Urothelium cell line (cell line): ENCODE results near the gene ATXN1.

ENCODE experiments used
- DNase-seq: peaks from one replicate; pipeline ENCODE4 v3.0.0; 2011; ENCODE audit warnings: low spot score, mixed read lengths
- FAIRE-seq: peaks from 2 replicates; lab custom pipeline; 2011; peaks lifted over from hg19 to GRCh38; lab: Jason Lieb, UNC

Gene ATXN1

DNA sequence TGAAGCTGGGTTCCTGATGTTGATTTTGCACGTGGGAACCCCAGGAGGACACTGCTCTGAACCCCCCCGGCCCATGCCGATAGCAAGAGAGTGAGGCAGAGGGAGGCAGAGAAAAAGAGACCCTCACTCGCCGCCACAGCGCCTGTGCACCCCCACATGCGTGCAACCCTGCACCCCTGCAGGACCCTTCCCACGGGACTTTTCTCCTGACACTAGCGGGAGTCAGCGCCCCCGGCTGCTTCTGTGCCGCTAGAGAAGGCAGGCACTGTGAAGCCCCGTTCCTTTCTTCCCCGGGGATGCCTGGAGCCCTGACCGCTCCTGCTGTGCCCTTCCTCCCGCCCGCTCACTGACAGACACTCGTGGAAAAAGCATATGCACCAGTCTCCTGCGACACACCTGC, 455.5 kb downstream of the ATXN1 start:
- DNase-seq (no peak), FAIRE-seq (no peak)

DNA sequence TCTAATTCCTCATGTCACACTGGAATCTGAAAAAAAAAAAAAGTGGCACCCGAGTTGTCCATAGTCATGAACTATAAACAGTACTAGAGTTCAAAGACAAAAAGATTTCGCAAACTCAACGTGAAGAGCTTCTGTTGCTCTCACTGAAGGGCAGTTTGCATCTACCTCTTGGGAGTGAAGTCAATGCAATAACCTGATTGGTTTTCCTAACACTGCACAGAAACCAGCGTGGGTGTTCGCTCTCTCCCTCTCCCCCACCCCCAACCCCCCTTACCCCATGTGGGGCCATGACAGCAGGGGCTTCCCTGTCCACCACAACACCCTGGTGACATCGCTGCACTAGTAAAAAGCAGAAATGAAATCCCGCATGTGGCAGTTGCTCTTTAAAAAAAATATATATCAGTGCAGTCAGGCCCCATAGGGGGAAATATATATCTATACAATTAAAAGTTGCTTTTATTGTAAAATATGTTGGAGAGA, 456.0 kb downstream of the ATXN1 start:
- FAIRE-seq (no peak), DNase-seq (no peak)

DNA sequence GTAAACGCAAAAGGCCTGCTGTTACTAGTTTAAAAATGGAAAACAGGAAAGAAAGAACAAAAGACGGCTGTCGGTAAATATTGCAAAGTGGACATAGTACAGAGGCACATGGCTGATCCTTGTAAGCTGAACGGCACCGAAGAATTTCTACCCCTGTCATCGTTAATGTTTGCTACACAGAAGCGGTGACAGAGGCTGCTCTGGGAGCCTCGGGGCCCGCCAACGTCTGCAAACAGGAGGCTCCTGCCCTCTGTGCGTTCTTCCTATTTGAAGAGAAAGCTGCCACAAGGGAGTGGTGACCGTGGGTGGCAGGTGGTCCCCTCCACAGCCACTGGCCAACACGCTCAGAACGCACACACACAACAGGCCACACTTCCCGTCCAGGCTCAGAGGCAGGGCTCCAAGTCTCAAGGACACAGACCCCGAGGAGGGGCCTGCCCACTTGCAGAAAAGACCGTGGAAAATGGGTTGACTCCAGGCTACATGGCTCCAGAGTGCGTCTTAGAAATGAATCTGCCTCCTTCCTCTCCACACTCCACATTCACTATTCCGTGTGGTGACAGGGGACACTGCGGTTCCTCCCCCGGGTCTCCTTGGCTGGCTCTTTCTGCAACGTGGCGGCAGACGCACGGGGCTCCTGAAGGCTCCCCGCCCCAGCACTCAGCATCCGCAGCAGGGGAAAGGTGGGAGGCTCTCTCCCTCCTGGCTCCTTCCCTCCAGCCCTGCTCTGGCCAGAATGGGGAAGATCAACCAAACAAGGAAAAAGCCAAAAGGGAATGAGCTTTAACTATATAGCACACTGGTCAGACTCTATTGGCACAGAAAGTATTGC, 458.3 kb downstream of the ATXN1 start:
- DNase-seq (no peak), FAIRE-seq (no peak)

- DNase-seq: no peak
- FAIRE-seq: no peak
These were observed 459.7 kb downstream of the ATXN1 start for GRCh38 chr6:16301511-16301910.

DNA sequence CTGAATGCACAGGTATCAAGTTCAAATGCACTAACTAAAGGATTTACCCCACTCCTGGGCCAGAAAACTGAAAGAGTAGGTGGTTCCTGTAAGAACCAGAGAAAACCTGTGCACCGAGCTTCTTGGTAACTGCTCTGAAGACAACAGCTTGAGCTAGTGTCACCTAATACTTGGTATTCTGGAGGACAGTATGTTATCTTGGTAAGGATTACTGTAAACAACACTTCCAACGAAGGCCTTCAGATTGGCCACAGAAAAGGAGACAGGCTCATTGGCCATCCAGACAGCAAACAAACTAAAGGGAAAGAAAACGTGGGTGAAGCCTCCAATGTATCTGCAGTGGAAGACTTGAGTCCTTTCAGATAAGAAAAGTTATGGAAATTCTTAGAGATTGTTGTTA, 461.4 kb downstream of the ATXN1 start:
- DNase-seq (no peak), FAIRE-seq (no peak)

GRCh38 chr6:16296061-16296670, 465.1 kb downstream of the ATXN1 start:
- DNase-seq (no peak), FAIRE-seq (no peak)

DNA sequence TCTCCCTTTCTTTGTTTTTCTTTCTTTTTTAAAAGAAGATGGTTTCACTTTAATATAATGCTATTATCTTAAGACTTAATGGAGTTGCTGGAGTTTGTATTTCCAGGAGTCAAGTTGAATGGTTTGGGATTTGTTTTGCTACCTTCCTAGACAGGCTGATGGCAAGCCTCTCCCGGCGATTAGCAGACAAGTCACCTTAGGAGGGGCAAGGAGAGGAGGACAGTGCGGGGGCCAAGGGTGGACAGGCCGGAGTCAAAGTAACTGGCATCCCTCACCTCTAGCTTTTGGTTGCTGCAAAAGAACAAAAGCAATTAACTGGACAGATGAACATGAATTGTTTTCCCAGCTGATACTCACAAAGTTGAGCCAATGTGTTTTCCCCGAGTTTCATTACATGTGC, 465.8 kb downstream of the ATXN1 start:
- FAIRE-seq: no peak

GRCh38 chr6:16295060-16295459, 466.2 kb downstream of the ATXN1 start:
- FAIRE-seq (no peak), DNase-seq (no peak)

More for the DNA sequence above, 465.8 kb downstream of the ATXN1 start:
- DNase-seq: no peak

DNA sequence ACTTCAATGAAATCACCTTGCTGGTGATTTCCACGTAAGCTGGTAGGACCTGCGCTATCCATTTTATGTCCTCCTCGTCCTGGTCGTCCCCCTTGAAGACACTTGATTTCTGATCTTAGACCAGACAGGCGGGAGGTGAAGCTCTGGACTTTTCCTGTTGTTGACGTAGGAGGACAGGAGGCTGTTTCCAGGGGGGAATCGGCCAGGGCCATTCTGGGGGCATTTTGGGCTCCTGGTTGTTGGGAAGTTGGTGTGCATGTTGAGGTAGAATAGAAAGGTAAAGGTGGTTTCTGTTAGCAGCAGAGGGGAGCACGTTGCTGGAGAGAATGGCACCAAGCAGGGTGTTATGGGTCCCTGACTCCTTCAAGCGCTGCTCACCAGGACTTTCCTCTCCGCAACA, 466.9 kb downstream of the ATXN1 start:
- DNase-seq (no peak), FAIRE-seq (no peak)

GRCh38 chr6:16292942-16293341, 468.3 kb downstream of the ATXN1 start:
- no peak for FAIRE-seq
- no peak for DNase-seq

DNA sequence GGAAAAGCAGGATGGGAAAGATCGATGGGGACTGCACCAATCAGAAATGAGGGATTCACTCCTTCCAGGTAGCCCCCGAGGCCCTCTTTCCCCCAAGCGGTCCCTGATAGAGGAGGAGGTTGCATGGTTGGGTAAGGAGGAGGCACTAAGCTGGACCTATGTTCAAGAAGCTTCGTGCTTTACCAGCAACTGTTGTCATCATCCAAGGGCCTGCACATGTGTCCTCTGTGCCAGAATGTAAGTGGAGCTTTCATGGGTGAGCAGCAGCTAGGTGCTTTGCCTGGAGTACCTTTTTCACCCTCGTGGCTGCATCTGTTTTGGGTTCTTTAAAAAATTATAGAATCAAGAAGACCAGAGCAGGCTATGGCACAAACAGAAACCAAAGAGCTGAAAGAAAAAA, 468.8 kb downstream of the ATXN1 start:
- no peak for FAIRE-seq

GRCh38 chr6:16291739-16292138, 469.5 kb downstream of the ATXN1 start:
- no peak for DNase-seq
- no peak for FAIRE-seq

More for the DNA sequence above, 468.8 kb downstream of the ATXN1 start:
- DNase-seq: no peak

- no peak for DNase-seq
- no peak for FAIRE-seq
These were observed 473.1 kb downstream of the ATXN1 start for GRCh38 chr6:16288163-16288562.

- no peak for FAIRE-seq
These were observed 475.1 kb downstream of the ATXN1 start for GRCh38 chr6:16286151-16286522.

DNA sequence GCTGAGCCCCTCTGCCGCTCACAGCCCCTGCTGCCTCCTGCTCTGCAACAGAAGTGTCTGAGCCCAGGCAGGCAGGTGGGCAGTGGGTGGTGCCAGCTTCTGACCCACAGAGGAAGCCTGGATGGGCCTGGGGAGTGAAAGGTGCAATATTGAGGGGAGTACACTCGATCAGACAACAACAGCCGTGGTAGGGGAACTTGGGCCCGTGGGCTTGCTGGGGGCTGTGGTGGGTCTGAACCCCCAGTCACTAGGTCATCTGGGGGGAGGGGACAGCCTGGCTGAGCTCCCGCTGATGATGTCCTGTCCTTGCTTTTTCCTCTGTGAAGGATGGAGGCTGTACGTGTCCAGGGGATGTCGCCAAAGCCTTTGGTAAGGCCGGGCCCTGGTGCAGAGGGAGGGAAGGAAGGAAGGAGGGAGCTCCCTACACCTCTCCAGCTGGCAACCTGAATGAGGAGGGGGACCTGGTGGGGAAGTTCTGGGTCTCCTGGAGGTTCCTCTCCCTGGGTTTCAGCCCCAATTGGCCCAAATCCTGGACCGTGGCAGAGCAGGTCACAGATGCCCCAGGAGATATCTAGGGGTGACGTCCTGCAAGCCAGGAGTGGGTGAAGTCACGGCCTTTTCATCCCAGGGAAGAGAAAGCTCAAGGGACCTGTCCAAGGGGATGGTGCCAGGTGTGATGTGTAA, 475.7 kb downstream of the ATXN1 start:
- DNase-seq (no peak), FAIRE-seq (no peak)

More at GRCh38 chr6:16286151-16286522, 475.1 kb downstream of the ATXN1 start:
- peak; percentile 31 for DNase-seq

DNA sequence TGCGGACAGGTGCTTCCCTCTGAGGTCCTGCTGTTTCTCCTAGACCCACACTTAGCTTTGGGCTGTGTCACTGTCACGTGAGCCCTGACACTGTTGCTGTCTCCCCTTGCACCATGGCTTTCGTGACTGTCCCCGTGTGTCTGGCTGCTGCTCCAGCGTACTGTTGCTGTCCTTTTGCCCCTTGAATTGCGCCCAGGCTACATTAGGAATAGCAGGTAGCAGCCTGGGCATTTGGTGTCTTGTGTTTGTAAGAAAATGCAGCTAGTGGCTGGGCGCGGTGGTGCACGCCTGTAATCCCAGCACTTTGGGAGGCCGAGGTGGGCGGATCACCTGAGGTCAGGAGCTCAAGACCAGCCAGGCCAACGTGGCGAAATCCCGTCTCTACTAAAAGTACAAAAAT, 476.8 kb downstream of the ATXN1 start:
- DNase-seq (no peak), FAIRE-seq (no peak)

DNA sequence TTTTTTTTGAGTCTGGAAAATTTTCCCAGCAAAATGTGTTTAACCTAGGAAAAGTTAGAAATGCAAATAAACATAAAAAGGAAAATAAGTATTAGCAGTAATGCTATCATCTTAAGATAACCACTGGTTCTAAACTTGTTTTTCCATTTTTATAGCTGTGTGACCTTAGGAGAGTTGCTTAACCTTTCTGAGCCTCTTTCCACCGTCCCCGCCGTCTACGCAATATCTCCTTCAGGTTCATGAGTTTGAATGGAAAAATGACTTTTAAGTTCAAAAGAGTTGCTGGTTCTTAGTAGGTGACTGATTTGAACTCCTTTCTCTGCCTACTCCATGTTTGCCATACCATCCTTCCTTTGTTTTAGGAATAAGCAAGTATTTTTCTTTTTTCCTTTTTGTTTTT, 478.9 kb downstream of the ATXN1 start:
- DNase-seq: no peak
- FAIRE-seq: no peak

DNA sequence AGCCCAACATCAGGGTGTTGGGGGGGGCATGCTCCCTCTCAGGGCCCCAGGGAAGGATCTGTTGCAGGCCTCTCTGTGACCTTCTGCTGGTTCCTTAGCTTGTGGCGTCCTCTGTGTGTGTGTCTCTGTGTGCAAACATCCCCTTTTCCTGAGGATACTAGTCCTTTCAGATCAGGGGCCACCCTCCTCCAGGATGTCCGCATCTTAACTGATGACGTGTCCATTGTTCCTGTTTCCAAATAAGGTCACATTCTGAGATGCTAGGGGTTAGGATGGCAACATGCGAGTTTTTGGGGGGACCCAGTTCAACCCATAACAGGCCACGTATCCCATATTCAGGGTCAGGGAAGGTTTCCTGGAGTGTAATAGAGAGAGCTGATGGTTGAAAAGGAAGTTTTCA, 482.0 kb downstream of the ATXN1 start:
- DNase-seq (no peak), FAIRE-seq (no peak)

- FAIRE-seq: no peak
- no peak for DNase-seq
These were observed 482.5 kb downstream of the ATXN1 start for GRCh38 chr6:16278750-16279149.

DNA sequence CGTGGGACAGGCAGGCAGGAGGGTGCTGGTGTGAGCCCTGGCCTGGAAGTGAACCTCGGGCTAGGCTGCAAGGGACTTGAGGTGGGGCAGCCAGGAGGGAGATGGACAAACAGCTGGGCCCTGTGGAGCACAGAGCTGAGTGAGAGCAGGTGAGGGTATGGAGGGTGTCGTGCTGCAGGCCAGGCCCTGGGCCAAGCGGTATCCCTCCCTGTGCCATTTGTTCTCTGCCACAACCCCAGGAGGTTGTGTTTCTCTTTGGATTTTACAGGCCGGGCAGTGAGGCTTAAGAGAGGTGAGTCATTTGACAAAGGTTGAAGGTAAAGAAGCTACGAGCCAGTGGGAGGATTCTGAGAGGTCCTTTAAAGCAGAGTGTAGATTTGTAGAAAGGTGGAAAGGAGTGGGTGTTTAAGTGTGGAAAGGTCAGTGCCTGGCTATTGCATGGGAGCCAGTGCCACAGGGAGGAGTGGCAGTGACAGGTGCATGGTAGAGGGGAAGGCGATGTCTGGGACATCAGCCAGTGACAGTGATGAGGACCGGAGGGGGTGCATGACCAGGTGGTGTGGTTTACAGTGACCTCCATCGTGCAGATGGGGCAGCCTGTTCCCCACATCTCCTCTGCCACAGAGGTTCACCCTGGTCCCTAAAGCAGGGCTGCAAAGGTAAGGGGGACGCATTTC, 483.1 kb downstream of the ATXN1 start:
- FAIRE-seq: no peak

More for the DNA sequence above, 483.1 kb downstream of the ATXN1 start:
- peak; percentile 21 for DNase-seq
